Astrocyte (in vitro differentiated cells and primary cell): ENCODE data around the gene ARMH3. TPM values are rescaled to one million over a fixed set of nuclear protein-coding genes. Genes with fewer than 3 reads are reported as not detected.

ENCODE experiments used
- DNase-seq: peaks from one replicate; pipeline ENCODE4 v3.0.0-alpha.2; 2010; ENCODE audit warnings: low read depth
- FAIRE-seq: peaks from 2 replicates; lab custom pipeline; 2011; peaks lifted over from hg19 to GRCh38; lab: Jason Lieb, UNC
- H2AFZ ChIP-seq: 2 replicates; pipeline ENCODE4 v1.6.0; 2012; ENCODE audit warnings: low read depth, low read length, inconsistent platforms
- H3K27ac ChIP-seq: 2 replicates; pipeline ENCODE4 v1.5.1; 2011; ENCODE audit warnings: low read depth, low read length, inconsistent platforms
- H3K27me3 ChIP-seq: 2 replicates; pipeline ENCODE4 v1.6.0; 2011; ENCODE audit warnings: low read length, inconsistent platforms; ENCODE audit not compliant: insufficient read depth
- H3K36me3 ChIP-seq: 2 replicates; pipeline ENCODE4 v1.5.1; 2011; ENCODE audit warnings: low read length, inconsistent platforms; ENCODE audit not compliant: insufficient read depth
- H3K4me1 ChIP-seq: 2 replicates; pipeline ENCODE4 v1.5.1; 2011; ENCODE audit warnings: low read length, inconsistent platforms; ENCODE audit not compliant: insufficient read depth
- H3K4me2 ChIP-seq: 2 replicates; pipeline ENCODE4 v1.6.0; 2012; ENCODE audit warnings: low read length, inconsistent platforms
- H3K4me3 ChIP-seq: 2 replicates; pipeline ENCODE4 v1.5.1; 2011; ENCODE audit warnings: low read depth, mild to moderate bottlenecking, low read length, inconsistent platforms; ENCODE audit not compliant: insufficient read depth
- H3K79me2 ChIP-seq: 2 replicates; pipeline ENCODE4 v1.6.0; 2012; ENCODE audit warnings: mild to moderate bottlenecking, low read length, inconsistent platforms; ENCODE audit not compliant: insufficient read depth
- H3K9ac ChIP-seq: 2 replicates; pipeline ENCODE4 v1.6.0; 2012; ENCODE audit warnings: mild to moderate bottlenecking, low read length, inconsistent platforms
- H3K9me3 ChIP-seq: 2 replicates; pipeline ENCODE4 v1.5.1; 2012; ENCODE audit warnings: low read depth, mild to moderate bottlenecking, low read length, inconsistent platforms; ENCODE audit not compliant: insufficient read depth
- H4K20me1 ChIP-seq: 2 replicates; pipeline ENCODE4 v1.6.0; 2012; ENCODE audit warnings: low read length, inconsistent platforms; ENCODE audit not compliant: insufficient read depth
- H3K27ac Mint-ChIP-seq: one replicate; pipeline ENCODE4 v1.8.0; 2021; ENCODE audit warnings: mild to moderate bottlenecking, mixed read lengths; ENCODE audit not compliant: unreplicated experiment
- H3K27me3 Mint-ChIP-seq: one replicate; pipeline ENCODE4 v1.8.0; 2021; ENCODE audit warnings: low read depth, mixed read lengths; ENCODE audit not compliant: unreplicated experiment
- H3K36me3 Mint-ChIP-seq: one replicate; pipeline ENCODE4 v1.8.0; 2021; ENCODE audit warnings: low read depth, mixed read lengths; ENCODE audit not compliant: unreplicated experiment
- H3K4me1 Mint-ChIP-seq: one replicate; pipeline ENCODE4 v1.8.0; 2021; ENCODE audit warnings: low read depth, mixed read lengths; ENCODE audit not compliant: unreplicated experiment
- H3K4me3 Mint-ChIP-seq: one replicate; pipeline ENCODE4 v1.8.0; 2021; ENCODE audit warnings: mild to moderate bottlenecking, moderate library complexity, mixed read lengths; ENCODE audit not compliant: unreplicated experiment
- H3K9me3 Mint-ChIP-seq: one replicate; pipeline ENCODE4 v1.8.0; 2021; ENCODE audit warnings: mild to moderate bottlenecking, mixed read lengths; ENCODE audit not compliant: unreplicated experiment
- EZH2 ChIP-seq: IDR thresholded peaks from 2 replicates; pipeline ENCODE4 v1.6.1; 2012; ENCODE audit warnings: mild to moderate bottlenecking, low read length, inconsistent platforms; ENCODE audit not compliant: insufficient read depth
- total RNA-seq: library from RNA; stranded (reverse); gene quantifications from 2 replicates; pipeline ENCODE4 v1.2.1, GENCODE V29; 2021
- TF ChIP-seq, protein P1 (sequence below): IDR thresholded peaks from 2 replicates; pipeline ENCODE4 v1.5.1; 2011; ENCODE audit warnings: low read depth, mild to moderate bottlenecking, inconsistent platforms, low read length, moderate library complexity; ENCODE audit not compliant: insufficient read depth

ARMH3 gene
- total RNA-seq, 1 donor from 2014 or later, result 22.6 TPM

DNA sequence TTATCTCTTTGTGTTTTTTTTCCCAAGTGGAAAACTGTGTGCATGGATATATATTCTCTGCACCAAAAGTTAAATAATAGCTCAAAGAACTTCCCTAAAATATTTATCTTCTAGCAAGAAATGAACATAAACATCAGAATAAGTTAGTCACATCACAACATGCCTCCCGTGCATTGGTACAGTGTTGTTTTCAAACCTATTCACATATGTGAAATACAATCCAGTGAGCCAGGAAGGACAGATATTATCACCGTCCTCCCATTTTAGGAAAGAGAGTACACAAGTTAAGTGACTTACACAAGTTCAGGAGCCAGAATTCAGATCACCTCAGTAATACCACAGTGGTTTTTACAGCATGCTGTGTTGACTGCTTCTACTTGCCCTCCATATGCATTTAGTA is 22.2 kb downstream of the ARMH3 start:
- H3K27me3 Mint-ChIP-seq, result no peaks in the 10 kb centered on the region

GRCh38 chr10:102027261-102027660 is 28.7 kb downstream of the ARMH3 start:
- Mint-ChIP-seq H3K4me1 (no peaks in the 10 kb centered on the region), H3K9me3 (no peaks in the 10 kb centered on the region), H3K4me3 (no peak overlapping the region), H3K27ac (no peak overlapping the region), H3K27me3 (no peaks in the 10 kb centered on the region), H3K36me3 (peaks cover 5% of the 10 kb centered on the region)
- Histone ChIP-seq H2AFZ (no peak overlapping the region), H3K4me1 (no peaks in the 10 kb centered on the region), H3K79me2 (no peaks in the 10 kb centered on the region), H3K36me3 (peaks cover 16% of the 10 kb centered on the region), H3K4me3 (no peak overlapping the region), H3K9me3 (no peaks in the 10 kb centered on the region), H4K20me1 (no peaks in the 10 kb centered on the region), H3K27ac (no peak overlapping the region), H3K27me3 (no peaks in the 10 kb centered on the region), H3K4me2 (no peak overlapping the region), H3K9ac (no peak overlapping the region)
- FAIRE-seq, result no peak
- no peak for DNase-seq
- TF ChIP-seq EZH2, result no peak

More for the DNA sequence above, 22.2 kb downstream of the ARMH3 start:
- DNase-seq (no peak), FAIRE-seq (no peak)
- no peak for TF ChIP-seq EZH2
- TF ChIP-seq, protein P1, sequence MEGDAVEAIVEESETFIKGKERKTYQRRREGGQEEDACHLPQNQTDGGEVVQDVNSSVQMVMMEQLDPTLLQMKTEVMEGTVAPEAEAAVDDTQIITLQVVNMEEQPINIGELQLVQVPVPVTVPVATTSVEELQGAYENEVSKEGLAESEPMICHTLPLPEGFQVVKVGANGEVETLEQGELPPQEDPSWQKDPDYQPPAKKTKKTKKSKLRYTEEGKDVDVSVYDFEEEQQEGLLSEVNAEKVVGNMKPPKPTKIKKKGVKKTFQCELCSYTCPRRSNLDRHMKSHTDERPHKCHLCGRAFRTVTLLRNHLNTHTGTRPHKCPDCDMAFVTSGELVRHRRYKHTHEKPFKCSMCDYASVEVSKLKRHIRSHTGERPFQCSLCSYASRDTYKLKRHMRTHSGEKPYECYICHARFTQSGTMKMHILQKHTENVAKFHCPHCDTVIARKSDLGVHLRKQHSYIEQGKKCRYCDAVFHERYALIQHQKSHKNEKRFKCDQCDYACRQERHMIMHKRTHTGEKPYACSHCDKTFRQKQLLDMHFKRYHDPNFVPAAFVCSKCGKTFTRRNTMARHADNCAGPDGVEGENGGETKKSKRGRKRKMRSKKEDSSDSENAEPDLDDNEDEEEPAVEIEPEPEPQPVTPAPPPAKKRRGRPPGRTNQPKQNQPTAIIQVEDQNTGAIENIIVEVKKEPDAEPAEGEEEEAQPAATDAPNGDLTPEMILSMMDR, result no peak
- H3K36me3 Mint-ChIP-seq, result peaks cover 23% of the 10 kb centered on the region
- no peaks in the 10 kb centered on the region for H3K4me1 Mint-ChIP-seq
- Histone ChIP-seq H3K27me3 (no peaks in the 10 kb centered on the region), H3K4me2 (no peak overlapping the region), H3K4me1 (no peaks in the 10 kb centered on the region), H3K9me3 (no peaks in the 10 kb centered on the region), H3K79me2 (no peaks in the 10 kb centered on the region), H3K27ac (no peak overlapping the region), H3K9ac (no peak overlapping the region), H3K4me3 (no peak overlapping the region), H4K20me1 (no peaks in the 10 kb centered on the region), H3K36me3 (peaks cover 9% of the 10 kb centered on the region), H2AFZ (no peak overlapping the region)
- no peak overlapping the region for H3K27ac Mint-ChIP-seq
- H3K9me3 Mint-ChIP-seq, result no peaks in the 10 kb centered on the region
- no peak overlapping the region for H3K4me3 Mint-ChIP-seq

DNA sequence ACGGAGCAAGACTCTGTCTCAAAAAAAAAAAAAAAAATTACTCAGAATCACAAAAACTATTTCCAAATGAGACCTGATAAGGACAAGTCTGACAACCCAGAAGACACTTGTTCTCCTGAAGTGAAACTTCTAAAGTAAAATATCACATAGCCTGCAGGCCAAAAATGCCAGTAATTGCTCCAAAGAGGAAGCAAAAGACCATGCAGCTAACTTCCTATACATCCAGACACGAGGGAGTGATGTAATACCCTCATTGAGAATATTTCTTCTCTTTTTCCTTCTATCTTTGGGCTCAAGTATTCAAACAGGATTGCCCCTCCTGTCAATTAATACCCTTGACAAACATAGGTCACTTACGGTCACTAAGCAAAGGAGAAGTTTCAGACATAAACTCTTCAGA is 31.2 kb downstream of the ARMH3 start:
- Mint-ChIP-seq H3K27ac (no peak overlapping the region), H3K9me3 (no peaks in the 10 kb centered on the region), H3K4me1 (no peaks in the 10 kb centered on the region), H3K27me3 (no peaks in the 10 kb centered on the region), H3K36me3 (peaks cover 2% of the 10 kb centered on the region), H3K4me3 (no peak overlapping the region)
- no peaks in the 10 kb centered on the region for H3K4me1 ChIP-seq
- no peak overlapping the region for H3K27ac ChIP-seq
- FAIRE-seq (no peak), DNase-seq (no peak)
- no peaks in the 10 kb centered on the region for H4K20me1 ChIP-seq
- no peak overlapping the region for H2AFZ ChIP-seq
- H3K36me3 ChIP-seq, result peaks cover 16% of the 10 kb centered on the region
- no peaks in the 10 kb centered on the region for H3K27me3 ChIP-seq
- H3K4me2 ChIP-seq, result no peak overlapping the region
- no peak overlapping the region for H3K4me3 ChIP-seq
- H3K79me2 ChIP-seq, result no peaks in the 10 kb centered on the region
- no peak overlapping the region for H3K9ac ChIP-seq
- no peaks in the 10 kb centered on the region for H3K9me3 ChIP-seq
- TF ChIP-seq, protein P1, result no peak
- TF ChIP-seq EZH2, result no peak
